HG03280 (cell line): ENCODE measurements around the gene HOXB9.

Experiments used
- ATAC-seq: cut with Tn5 transposase; IDR thresholded peaks from one replicate; pipeline ENCODE4 v1.9.1; 2021; ENCODE audit warnings: mild to moderate bottlenecking, moderate library complexity; ENCODE audit not compliant: unreplicated experiment

HOXB9 gene

GRCh38 chr17:48639982-48640857, 14.1 kb upstream of the HOXB9 start:
- ATAC-seq = no peak

- no peak for ATAC-seq
Measured at GRCh38 chr17:48639136-48639535, 13.0 kb upstream of the HOXB9 start.

GRCh38 chr17:48637323-48638260, 11.4 kb upstream of the HOXB9 start:
- ATAC-seq = no peak

GRCh38 chr17:48636177-48637018, 10.2 kb upstream of the HOXB9 start:
- no peak for ATAC-seq

- ATAC-seq = no peak
Measured at GRCh38 chr17:48634493-48635208, 8.5 kb upstream of the HOXB9 start.

- ATAC-seq = no peak
Measured at GRCh38 chr17:48633266-48633677, 7.1 kb upstream of the HOXB9 start.

- ATAC-seq = no peak
Measured at GRCh38 chr17:48632579-48633265, 6.6 kb upstream of the HOXB9 start.

GRCh38 chr17:48631693-48632578, 5.8 kb upstream of the HOXB9 start:
- no peak for ATAC-seq

- ATAC-seq = no peak
Measured at GRCh38 chr17:48630925-48631692, 5.0 kb upstream of the HOXB9 start.

GRCh38 chr17:48630009-48630924, 4.1 kb upstream of the HOXB9 start:
- ATAC-seq = no peak

GRCh38 chr17:48629411-48629759, 3.2 kb upstream of the HOXB9 start:
- ATAC-seq = no peak

GRCh38 chr17:48628649-48629410, 2.7 kb upstream of the HOXB9 start:
- no peak for ATAC-seq

- ATAC-seq = no peak
Measured at GRCh38 chr17:48627623-48628521, 1.7 kb upstream of the HOXB9 start.

GRCh38 chr17:48627118-48627597, 1.0 kb upstream of the HOXB9 start:
- no peak for ATAC-seq
